Stimulated activated CD4-positive, alpha-beta T cell treated with anti-CD3 and anti-CD28 coated beads, TNF-alpha, amount 100 ng/mL, for 4 hours (primary cell): ENCODE measurements around the gene PKN2.
"Not testable (repeated sequence)": the region's sequence is repeated elsewhere in the genome, so short reads cannot be mapped to it uniquely, and the experiment has no call there.

Experiments
- DNase-seq, 3 experiments: peaks; one replicate each; pipeline ENCODE4 v3.0.0-alpha.2; 2020; ENCODE audit warnings: low read depth in 3 of 3

PKN2 gene

DNA sequence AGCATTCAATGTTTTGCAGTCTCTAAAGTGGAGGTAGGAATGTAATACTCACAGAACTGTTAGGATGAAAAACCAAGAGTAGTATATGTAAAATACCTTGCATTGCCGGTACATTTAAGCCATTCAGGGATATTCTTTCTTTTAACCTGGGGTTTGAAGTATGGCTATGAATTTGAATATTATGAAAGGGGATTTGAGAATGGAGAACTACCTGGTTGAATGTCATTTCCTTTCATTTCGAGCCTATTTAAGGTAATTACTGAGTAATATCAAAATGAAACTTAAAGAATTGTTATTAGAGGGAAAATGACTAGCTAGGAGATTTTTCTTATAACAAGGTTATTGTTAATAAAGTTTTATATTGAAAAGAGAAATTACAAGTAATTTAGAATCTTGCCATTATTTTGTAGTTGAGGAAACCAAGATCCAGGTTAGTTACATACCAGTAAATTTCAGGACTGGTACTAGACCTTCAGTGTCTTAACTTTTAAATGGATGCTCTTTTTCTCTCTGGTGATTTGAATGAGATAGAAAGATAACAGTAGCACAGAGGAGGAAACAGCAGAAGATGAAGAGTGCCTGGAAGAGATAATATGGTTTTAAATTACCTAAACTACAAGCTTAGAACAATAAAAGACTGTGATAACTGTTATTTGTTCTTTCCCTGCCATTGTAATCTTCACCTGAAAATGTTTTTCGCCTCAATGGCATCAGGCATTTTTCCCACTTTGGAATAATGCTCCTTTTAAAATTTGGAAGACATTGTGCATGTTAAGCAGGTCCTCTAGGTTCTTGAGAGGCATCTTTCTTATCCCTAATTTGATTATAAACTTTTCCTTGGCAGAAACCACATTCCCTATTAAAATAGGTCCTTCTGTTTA, 103.2 kb downstream of the PKN2 start:
- DNase-seq = no peak

DNA sequence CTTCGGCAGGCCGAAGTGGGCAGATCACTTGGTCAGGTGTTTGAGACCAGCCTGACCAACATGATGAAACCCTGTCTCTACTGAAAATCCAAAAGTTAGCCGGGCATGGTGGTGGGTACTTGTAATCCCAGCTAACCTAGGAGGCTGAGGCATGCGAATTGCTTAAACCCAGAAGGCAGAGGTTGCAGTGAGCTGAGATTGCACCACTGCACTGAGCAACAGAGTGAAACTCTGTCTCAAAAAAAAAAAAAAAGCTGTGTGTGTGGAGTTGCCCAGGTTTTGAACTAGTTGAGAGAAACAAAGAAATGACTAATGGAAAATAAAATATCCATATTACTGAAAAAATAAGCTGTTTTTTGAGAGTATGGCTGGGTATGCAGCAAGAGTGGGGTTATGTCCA, 107.1 kb downstream of the PKN2 start:
- DNase-seq = no peak

DNA sequence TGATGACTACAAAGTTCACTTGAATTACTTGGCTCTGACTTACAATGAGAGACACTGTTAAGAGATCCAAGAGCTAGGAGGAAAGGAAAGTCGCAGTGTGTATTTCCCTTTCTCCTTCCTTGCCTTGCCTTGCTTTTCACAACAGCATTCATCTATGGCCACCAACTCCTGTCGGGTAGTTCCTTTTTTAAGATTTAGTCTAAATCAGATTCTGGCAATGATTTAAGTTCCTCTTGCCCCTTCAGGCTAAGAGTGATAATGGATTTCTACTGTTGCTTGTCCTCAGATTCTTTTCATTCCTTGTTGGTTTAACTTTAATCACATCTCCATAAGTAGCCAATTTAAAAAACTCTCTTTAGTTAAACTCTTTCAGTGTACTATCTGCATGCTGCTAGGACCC, 115.4 kb downstream of the PKN2 start:
- DNase-seq = no peak

DNA sequence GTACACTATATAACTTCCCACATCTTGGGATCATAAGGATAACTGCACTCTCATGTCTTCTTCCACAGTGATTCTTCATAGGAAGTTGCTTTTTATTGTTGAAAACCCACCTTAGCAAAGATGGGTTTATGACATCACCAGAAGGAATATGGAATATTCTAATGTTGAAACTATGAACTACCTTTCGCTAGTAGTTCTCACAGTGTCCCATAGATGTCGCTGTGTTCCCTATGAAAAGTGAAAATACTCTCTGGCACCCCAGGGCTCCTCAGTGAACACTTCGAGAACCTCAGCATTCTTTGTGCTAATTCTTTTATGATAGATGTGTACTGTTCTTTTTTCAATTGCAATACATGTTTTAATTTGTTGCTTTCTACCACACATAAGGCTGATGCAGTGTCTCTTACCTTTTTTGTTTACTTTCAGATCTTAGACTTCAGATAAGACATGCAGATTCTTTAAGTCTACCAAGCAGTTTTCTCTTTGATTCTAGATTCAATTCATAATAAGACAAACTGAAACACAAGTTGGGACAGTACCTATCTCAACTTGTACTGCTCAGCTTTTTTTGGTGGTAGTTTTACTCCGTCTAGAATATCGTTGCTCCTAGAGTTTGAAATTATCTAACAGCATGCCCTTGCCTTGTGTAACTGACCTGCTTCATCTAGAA, 116.4 kb downstream of the PKN2 start:
- DNase-seq = peak; percentile 1 to 40 (median 2)

DNA sequence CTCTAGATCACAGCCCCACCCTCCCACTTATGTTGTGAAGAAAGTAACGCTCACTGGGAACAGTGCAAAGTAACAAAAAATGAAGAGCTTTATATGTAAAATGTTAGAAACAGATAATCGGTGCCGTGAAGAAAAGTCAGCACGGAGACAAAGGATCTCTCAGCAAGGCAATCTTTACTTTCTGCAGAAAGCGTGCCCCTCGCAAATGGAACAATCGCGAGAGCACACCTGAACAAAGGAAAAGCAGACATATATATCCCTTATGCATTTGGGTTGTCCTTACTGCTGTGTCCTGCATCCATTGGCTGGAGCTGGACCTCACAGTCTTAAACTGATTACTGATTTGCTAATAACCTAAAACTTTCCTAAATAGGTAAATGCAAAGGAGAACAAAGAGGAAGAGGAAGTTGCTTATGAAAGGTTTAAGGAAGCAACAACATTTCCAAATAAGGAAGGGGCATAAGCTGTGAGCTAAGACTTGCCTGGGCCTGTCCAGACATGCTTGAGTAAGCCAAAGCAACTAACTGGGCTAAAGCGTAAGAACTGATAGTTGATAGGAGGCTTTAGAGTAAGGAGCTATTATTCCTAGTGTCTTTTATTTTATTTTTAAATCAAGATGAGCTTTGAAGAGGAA, 117.6 kb downstream of the PKN2 start:
- DNase-seq = no peak

DNA sequence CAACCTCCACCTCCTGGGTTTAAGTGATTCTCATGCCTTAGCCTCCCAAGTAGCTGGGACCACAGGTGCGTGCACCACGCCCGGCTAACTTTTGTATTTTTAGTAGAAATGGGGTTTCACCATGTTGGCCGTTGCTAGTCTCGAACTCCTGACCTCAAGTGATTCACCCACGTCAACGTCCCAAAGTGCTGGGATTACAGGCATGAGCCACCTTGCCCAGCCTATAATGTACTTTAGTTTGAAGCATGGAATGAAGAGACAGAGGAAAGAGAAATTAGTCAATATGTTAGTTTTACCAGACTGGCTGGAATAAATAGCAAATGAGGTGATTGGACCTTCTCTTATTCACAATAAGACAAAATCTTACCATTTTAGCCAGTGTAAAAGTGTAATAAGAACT, 118.3 kb downstream of the PKN2 start:
- DNase-seq = no peak

DNA sequence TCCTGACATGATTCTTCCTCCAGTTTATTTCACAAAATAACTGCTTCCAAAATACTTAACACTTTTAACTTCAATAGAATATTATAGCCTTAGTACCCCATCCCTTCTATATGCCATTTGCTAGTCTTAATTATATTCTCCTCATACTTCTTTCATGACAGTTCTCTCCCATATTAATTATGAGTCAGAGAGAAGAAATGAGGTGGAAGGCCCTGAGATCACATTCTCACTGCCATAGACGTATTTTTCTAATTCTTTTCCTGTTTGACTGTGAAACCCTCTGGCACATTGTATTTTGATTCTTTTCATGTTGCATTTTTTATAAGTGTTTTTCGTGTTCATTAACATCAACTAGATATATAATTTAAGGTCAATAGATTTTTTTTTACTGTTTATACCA, 118.9 kb downstream of the PKN2 start:
- no peak for DNase-seq

DNA sequence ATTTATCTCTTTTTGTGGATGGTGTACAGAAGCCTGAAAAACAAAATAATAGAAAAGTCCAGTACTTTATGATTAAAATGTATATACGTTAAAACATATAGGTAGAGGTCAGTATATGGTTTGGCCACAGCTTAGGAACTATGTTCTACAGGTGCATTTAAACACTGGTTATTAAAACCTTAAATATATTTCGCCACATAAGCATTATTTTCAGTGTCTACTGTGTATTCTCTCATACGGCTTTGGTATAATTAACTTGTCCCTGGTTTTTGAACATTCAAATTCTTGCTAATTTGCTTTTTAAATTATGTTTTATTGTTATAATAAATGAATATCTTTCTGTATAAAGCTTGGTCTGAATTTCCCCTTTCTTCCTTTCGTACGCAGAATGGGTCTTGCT, 119.4 kb downstream of the PKN2 start:
- DNase-seq = no peak

DNA sequence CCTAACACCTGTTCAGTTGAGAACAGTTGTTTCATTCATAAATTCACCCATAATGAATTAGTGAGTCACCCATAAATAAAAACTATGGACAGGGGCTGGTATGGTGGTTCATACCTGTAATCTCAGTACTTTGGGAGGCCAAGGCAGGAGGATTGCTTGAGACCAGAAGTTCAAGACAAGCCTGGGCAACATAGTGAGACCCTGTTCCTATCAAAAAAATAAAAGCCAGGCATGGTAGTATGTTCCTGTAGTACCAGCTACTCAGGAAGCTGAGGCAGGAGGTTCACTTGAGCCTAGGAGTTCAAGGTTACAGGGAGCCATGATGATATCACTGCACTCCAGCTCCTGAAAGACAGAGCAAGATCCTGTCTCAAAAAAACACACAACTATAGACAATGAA, 128.3 kb downstream of the PKN2 start:
- no peak for DNase-seq

DNA sequence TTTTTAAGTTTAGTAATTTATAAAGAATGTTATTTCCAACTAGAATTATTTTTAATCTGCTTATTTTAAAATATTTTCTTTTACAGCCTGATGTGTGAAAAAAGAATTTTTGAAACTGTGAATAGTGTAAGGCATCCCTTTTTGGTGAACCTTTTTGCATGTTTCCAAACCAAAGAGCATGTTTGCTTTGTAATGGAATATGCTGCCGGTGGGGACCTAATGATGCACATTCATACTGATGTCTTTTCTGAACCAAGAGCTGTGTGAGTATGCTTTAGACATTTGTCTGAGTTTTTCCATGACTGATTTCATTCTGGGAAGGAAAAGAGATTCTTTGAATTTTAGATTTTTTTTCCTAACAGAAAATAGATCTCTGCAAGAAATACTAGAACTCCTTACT, 129.4 kb downstream of the PKN2 start:
- DNase-seq = no peak

DNA sequence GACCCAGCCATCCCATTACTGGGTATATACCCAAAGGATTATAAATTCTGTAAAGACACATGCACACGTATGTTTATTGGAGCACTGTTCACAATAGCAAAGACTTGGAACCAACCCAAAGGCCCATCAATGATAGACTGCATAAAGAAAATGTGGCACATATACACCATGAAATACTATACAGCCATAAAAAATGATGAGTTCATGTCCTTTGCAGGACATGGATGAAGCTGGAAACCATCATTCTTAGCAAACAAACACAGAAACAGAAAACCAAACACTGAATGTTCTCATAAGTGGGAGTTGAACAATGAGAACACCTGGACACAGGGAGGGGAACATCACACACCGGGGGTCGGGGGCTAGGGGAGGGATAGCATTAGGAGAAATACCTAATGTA, 135.6 kb downstream of the PKN2 start:
- not testable (repeated sequence) for DNase-seq

DNA sequence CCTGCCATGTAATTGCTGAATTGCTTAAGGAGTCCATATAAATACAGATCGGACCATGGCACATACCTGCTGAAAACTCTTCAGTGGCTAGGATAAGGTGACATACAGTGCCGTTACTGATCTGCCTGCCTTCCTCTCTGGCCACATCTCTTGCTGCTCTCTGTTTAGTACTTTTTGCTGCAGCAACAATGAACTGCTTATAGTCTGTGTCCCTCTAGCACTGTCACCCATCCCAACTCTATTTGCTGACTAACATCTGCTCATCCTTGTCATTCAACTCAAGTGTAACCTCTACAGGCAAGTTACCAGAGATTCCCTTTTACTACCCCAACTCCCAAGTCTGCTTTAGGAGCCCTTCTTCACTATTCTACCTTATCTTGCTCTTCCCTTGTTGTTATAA, 141.6 kb downstream of the PKN2 start:
- DNase-seq = no peak

DNA sequence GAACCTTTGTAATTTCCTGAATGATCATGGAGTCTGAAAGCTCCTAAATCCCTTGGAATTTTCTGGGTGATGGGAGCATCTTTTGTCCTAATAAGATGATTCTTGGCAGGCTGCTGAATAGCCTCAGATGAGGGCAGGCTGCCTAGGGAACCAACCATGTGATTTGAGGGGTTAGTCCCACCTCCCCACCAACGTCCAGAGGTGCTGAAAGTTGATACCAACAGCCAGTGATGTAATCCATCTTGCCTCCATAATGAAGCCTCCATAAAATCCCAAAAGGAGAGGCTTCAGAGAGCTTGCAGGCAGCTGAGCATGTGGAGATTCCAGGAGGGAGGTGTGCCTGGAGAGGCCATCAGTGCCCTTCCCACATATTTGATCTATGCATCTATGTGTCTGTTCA, 163.6 kb downstream of the PKN2 start:
- no peak for DNase-seq

DNA sequence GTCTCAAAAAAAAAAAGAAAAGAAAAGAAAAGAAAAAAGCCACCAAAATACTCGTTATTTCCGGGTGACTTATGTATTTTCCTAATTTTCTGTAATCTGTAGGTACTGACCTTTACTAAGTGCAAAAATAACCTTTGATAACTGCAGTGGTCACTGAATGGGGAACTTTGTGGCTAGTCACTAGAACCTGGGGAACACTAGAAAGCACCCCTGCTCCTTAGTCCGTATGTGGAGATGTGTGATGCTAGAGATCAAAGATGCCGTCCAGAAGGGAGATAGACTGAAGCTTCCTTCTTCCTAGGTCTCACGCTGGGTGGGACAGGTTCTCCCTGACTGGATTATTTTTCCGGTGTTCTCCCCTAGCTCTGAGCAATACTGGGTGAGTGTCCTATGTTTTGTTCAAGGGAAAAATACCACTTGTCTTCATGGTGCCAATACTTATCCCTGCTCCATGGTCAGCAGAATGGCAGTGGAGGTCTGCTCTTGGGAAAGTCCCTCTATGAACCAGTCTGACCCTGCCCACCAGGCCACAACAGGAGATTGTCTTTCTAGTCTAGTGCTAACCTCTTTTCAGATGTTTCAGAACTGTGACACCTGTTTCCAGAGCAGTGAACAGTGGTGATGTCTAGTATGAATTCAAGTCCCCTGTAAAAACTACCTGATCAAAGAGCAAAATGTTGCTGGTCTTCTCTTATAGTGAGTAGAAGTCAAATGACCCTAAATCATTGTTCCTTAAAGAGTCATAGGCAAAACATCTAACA, 167.4 kb downstream of the PKN2 start:
- DNase-seq = no peak

DNA sequence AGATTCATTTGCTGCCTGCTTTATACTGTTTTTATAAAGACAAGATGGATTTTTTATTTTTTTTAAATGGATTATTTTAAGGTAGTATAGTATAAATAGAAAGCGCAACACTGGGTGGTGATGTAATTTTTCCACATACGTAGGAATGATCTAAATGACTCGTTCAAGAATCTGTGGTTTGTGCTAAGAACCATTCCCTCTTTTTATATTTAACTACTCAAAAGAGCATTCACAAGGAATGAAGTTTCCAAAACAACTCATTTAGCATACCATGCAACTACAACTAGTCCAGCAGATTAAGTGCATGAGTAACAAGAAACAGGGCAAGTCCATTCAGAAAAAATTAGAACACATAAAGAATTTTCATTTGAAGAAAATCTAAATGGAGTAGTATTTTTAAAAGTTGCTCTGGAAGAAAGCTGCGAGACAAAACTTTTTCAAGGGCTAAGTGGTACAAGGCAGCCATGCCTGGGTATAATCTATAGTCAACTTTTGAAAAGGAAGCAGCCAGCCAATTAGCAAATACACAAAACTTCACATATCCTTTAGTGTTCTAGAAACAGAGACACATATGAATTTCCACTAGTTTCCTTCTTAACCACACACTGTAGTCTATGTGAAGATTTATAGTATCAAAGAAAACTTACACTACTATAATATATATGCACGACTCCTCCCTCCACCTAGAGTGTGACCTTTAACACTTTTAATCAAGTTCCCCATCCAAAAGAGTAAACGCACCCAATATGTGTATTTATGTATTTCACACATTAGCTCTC, 183.9 kb downstream of the PKN2 start:
- DNase-seq = no peak

DNA sequence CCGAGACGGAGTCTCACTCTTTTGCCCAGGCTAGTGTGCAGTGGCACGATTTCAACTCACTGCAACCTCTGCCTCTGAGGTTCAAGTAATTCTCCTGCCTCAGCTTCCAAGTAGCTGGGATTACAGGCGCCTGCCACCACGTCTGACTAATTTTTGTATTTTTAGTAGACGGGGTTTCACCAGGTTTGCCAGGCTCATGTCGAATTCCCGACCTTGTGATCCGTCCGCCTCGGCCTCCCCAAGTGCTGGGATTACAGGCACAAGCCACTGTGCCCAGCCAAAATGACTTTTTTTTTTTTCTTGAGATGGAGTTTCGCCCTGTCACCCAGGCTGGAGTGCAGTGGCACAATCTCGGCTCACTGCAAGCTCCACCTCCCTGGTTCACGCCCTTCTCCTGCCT, 185.6 kb downstream of the PKN2 start:
- not testable (repeated sequence) for DNase-seq

DNA sequence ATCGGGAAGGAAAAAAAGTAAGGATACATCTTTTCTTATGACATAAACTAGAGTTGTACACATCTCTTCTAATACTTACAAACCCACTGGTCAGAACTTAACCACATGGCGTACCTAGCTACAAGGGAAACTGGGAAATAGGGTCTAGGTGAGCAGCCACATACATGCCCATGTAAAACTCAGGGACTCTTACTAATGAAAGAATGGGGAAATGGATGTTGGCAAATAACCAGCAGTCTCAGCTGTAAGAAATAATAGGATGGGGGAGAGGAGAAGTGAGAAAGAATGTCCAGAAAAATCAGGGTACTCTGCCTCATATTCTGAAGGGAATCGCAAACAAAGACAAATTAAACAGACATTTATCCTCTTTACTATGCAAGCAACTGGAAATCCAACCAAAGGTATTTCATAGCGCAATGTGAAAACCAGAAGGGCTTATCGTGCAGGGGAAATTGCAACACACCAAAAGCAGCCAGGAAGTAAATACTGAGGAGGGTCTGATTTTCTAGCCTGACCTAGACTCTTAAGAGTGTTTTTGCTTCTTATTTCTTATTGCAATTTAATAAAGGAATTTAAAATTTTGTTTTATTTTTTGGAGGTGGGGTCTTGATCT, 189.8 kb downstream of the PKN2 start:
- no peak for DNase-seq

DNA sequence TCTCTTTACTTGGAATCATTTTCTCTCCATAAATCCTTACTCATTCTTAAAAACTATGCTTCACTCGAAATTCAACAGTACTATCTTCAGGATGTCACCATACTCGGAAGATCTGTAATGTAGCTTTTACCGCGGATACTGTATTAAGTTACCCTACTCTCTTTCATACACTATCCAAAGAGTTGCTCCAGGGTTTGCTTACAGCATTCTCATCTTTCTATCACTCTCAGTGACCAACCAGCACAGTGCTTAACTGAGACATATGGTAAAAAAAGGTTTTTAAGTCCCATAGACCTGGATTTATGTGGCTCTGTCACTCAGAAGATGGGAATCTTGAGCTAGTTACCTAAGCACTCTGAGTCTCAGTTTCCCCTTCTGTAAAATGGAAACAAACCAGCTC, 191.5 kb downstream of the PKN2 start:
- no peak for DNase-seq

DNA sequence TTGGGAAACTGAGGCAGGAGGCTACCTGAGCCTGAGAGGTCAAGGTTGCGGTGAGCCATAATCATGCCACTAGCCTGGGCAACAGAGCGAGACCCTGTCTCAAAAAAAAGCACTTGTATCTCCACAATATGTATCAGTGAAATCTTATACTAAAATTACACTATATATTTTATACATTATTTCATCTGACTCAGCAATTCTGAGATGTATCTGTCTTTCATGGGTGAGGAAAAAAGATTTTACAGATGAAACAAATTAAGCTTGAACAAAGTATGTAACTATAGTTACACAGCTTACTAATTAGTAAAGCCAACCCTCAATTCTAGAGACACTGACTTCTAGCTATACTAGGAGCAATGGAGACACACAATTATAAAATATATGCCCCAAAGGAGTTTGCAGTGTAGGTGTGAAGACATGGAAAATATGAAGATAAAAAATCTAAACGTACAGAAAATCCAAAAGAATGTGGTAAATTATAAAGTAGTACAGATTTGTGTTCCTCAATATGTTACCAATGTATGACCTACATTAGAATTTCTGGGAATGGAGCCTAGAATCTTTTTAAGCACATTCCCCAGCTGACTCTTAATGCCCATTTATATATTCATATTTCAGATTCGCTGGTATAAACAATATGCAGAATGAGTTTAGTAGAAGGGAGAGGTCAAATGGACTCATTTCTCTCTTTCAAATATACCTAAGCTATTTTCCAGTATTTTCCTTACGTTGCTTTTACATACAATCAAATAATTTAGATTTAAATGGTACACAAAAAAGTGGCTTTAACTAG, 192.7 kb downstream of the PKN2 start:
- DNase-seq = no peak

DNA sequence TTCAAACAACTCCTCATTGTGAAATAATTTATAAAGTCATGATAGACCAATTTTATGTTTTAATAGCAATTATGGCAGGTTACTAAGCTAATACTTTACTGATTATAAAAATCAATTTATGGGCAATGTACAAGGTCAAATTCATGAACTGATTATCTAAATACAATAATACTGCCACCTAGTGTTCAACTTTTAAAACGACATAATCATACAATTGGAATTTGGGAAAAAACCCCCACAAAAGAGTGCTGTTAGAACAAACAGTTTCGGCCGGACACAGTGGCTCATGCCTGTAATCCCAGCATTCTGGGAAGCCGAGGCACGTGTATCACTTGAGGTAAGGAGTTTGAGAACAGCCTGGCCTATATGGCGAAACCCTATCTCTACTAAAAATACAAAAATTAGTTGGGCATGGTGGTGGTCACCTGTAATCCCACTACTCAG, 193.3 kb downstream of the PKN2 start:
- DNase-seq = no peak
